GM18867 (cell line): ENCODE data around the gene FECH.
"Not testable (repeated sequence)": the region's sequence is repeated elsewhere in the genome, so short reads cannot be mapped to it uniquely, and the experiment has no call there.

Source experiments
- ATAC-seq: cut with Tn5 transposase; IDR thresholded peaks from one replicate; pipeline ENCODE4 v1.9.1; 2021; ENCODE audit warnings: mild to moderate bottlenecking, moderate library complexity; ENCODE audit not compliant: unreplicated experiment

FECH gene, protein sequence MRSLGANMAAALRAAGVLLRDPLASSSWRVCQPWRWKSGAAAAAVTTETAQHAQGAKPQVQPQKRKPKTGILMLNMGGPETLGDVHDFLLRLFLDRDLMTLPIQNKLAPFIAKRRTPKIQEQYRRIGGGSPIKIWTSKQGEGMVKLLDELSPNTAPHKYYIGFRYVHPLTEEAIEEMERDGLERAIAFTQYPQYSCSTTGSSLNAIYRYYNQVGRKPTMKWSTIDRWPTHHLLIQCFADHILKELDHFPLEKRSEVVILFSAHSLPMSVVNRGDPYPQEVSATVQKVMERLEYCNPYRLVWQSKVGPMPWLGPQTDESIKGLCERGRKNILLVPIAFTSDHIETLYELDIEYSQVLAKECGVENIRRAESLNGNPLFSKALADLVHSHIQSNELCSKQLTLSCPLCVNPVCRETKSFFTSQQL

GRCh38 chr18:57586251-57587049 is at the start of gene FECH:
Gene FECH (minus strand): TSS chr18:57586702. CDS start chr18:57586620, 82 bp downstream.
- peak; percentile 94 for ATAC-seq

DNA sequence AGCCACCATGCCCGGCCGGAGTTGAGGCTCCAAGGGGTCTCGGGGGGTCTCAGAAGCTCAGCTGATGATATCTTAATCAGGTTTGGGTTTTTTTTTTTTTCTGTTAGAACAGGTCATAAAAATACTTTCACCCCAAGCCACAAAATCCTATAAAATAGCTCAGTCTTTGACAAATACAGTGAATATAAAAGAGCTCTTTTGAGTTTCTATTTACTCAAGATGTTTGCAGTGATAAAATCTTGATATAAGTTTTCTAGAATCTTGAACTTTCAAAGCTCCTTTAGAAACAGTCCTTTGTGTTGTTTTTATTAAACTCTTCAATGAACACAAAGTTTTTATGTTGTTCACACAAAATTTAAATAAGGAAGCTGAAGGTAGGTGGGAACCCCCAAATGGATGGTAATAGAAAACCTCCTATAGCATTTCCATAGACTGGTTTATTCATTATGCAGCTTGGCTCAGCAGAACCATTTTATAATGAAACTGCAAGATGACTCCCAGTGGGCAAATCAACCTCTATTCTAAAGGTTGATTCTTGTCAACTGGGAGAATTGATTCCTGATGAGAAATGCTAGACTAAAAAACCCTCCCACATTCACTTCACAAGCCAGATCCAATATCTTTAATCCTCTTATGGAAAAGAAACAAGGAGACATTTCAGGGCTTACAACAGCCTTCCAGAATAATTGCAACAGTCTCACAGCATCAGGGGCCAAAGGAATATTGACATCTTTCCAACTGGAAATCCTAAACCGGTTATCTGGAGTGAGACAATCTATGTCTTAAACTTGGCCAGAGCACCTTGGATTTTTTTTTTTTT is 48.7 kb upstream of the FECH start:
- ATAC-seq = no peak

DNA sequence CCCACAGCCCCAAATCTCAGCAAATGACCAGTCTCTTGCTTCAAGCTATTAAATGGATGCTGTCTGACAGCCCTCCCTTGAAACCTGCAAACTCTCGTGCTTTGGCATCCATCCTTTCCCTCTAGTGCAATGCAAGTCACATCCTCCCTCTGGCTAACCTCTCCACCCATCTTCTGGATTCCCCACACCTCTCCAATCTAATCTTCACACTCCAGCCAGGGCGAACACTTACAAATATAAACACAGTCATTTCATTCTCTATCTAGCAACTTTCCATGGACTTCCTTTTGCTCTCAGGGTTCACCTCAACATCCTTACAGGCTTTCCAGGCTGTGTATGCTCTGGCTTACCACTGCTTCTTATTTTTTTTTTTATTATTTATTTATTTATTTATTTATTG is 45.2 kb upstream of the FECH start:
- ATAC-seq = no peak

GRCh38 chr18:57630754-57631595 is 44.5 kb upstream of the FECH start:
- peak; percentile 40 for ATAC-seq

GRCh38 chr18:57630002-57630753 is 43.7 kb upstream of the FECH start:
- peak; percentile 88 for ATAC-seq

DNA sequence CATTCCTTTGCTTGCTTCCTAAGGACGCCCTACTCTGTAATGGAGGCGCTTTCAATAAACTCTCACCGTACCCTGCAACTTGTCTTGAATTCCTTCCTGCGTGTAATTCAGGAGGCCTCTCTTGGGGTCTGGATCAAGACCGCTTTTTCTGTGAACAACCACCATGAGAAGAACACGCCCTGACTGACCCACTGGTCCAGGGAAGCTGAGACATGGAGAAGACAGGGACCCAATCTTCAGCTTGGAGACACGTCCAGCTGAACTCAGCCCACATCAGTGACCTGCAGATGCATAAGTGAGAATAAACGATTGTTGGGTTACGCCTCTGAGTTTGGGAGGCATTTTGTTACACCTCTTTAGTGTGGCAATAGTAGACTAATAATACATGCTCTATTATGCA is 42.9 kb upstream of the FECH start:
- no peak for ATAC-seq

GRCh38 chr18:57627488-57627887 is 41.0 kb upstream of the FECH start:
- ATAC-seq = no peak

GRCh38 chr18:57624988-57625387 is 38.5 kb upstream of the FECH start:
- ATAC-seq = no peak

DNA sequence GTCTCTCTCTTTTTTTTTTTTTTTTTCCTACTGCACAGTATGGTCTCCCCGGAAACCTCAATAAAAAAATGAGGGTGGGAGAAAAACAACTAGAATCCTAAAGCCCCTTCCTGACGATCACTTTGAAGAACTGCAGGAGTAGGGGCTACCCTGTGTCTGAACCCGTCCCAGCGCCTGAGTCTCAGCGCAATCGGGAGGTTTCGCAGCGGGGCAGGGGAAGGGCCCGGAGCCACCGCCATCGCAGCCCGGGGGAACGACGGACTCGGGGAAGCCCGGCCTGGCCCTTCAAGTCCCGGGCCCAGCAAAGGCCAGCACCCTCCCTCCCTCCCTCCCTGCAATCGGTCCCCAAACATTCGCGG is 34.7 kb upstream of the FECH start:
- peak; percentile 12 for ATAC-seq

- no peak for ATAC-seq
Observed at GRCh38 chr18:57619876-57620275, 33.4 kb upstream of the FECH start.

DNA sequence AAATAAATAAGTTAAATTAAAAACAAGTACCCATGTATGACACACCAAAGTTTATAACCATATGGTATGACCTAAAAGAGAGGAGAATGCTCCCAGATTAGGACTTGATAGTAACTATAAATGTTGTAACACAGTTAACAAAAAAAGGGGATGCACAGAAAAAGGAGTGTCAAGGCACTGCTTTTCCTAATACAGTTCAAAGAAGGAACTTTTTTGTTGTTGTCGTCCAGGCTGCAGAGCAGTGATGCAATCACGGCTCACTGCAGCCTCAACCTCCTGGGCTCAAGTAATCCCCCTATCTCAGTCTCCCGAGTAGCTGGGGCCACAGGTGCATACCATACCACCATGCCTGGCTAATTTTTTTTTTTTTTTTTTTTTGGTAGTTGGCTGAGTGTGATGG is 32.4 kb upstream of the FECH start:
- no peak for ATAC-seq

- ATAC-seq = no peak
Observed at GRCh38 chr18:57603871-57604270, 17.4 kb upstream of the FECH start.

DNA sequence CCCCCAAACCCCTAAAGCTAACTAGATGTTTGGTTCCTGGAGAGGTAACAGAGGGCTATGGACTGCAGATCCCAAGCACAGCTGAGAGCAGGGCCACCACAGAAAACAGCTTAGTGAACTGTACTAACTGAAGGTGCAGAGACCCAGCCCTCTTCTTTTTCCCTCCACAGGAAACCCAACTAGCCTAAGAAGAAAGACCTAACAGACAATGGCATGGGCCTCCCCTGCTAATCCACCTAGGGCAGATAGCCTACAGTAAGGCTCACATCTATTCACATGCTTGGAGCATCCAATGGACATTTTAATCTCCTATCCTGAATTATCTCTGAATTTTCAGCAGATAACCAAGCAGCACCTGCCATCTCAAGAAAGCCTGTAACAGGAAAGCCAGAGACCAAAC is 8.8 kb upstream of the FECH start:
- ATAC-seq = no peak

- not testable (repeated sequence) for ATAC-seq
Observed at GRCh38 chr18:57592716-57593115, 6.2 kb upstream of the FECH start.

DNA sequence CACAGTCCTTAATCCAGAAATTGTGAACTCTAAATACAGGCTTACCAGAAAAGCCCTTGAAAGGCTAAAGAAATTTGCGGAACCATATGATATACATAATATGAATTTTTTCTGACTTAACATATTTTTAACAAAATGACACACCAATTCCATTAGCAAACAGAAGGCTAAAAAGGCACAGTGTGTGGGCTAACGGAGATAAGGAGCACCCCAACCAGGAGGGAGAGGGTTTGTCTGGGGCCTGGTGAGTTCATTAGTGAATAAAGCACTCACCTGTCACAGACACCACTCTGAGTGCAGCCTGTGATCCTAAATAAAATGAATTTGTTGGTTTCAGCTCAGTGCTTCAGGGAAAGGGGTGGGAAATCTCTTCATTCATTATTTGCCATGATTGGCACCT is 2.7 kb upstream of the FECH start:
- no peak for ATAC-seq

- no peak for ATAC-seq
Observed at GRCh38 chr18:57587098-57587661, 678 bp upstream of the FECH start.

- ATAC-seq = no peak
Observed at GRCh38 chr18:57585855-57586250, 649 bp downstream of the FECH start.

DNA sequence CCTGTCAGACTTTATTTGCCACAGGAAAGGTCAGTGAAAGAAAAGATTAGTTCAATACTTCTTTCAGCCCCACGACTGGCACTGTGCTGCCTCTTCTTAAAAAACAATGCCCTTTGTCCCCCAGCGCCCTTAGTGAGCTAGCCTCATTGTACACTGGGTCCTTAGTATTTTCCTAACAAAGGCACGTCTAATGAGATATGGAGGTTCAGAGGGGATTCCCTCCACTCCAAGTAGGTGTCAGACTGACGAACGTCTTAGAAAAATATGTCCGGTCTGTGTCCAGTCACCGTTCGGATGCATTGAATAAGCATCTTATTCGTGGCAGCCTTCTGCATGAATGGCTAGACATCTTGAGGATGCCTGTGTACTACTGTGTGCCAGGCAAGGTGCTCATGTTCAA is 1.1 kb downstream of the FECH start:
- ATAC-seq = no peak

GRCh38 chr18:57584444-57584843 is 2.1 kb downstream of the FECH start:
- ATAC-seq = no peak
